Measurements from ENCODE around the gene SPATA31D1.

SPATA31D1 gene

GRCh38 chr9:82037126-82037525, 48.6 kb downstream of the SPATA31D1 start:
- no peak for TF ChIP-seq CTCF (IDR thresholded peaks at IDR 0.05; ENCODE audit: borderline replicate concordance, insufficient read depth, low read depth, low read length)
- H3K4me3 ChIP-seq (ENCODE audit: low read depth, low read length): no peak overlapping the region

- no peak overlapping the region for H3K4me3 ChIP-seq (ENCODE audit: low read depth, low read length)
- TF ChIP-seq CTCF (IDR thresholded peaks at IDR 0.05; ENCODE audit: borderline replicate concordance, insufficient read depth, low read depth, low read length): no peak
These were observed 50.3 kb downstream of the SPATA31D1 start for GRCh38 chr9:82038897-82039296.

All from GM12875 (cell line).